Measurements from ENCODE around the gene MATR3.

DNA sequence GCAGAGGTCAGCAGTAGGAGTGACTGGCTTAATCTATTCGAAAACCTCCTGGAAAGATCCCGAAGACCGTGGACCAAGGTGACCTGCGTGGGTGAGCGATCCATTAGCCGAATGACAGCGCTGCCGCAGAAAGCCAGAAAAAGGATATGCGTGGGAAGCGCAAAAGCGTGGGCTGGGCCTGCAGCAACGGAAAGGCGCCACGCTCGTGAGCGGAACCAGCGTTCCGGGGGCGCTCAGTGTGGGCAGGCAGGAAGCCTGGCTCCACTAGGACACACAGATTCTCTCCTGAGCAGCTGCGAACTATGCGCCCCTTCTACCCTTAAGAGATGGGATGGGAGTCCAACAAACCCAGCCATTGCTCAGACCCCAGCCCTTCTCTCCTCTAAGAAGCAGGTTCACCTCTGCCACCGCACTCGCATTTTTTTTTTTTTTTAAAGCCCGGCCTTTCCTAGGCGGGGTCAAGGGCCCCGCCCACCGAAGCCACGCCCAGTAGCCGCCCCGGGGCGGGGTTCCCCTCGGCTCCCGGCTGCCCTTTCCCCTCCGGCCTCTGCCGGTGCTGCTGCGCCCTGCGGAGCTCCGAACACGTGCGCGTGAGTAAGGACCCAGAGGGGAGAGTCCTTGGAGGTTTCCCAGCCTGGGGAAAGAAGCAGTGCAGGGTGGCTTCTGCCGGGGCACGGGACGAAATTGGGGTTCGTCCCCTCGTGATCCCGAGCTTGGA is 19.8 kb upstream of the MATR3 start:
- TF ChIP-seq, protein P1, sequence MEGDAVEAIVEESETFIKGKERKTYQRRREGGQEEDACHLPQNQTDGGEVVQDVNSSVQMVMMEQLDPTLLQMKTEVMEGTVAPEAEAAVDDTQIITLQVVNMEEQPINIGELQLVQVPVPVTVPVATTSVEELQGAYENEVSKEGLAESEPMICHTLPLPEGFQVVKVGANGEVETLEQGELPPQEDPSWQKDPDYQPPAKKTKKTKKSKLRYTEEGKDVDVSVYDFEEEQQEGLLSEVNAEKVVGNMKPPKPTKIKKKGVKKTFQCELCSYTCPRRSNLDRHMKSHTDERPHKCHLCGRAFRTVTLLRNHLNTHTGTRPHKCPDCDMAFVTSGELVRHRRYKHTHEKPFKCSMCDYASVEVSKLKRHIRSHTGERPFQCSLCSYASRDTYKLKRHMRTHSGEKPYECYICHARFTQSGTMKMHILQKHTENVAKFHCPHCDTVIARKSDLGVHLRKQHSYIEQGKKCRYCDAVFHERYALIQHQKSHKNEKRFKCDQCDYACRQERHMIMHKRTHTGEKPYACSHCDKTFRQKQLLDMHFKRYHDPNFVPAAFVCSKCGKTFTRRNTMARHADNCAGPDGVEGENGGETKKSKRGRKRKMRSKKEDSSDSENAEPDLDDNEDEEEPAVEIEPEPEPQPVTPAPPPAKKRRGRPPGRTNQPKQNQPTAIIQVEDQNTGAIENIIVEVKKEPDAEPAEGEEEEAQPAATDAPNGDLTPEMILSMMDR (IDR thresholded peaks at IDR 0.05; ENCODE audit: poor library complexity, severe bottlenecking): no peak
- TF ChIP-seq TAF1 (IDR thresholded peaks at IDR 0.05; ENCODE audit: low read depth) (no peak), EZH2 (IDR thresholded peaks at IDR 0.05; ENCODE audit: borderline replicate concordance, insufficient read depth, low read length, poor library complexity, severe bottlenecking) (no peak), POLR2AphosphoS5 (IDR thresholded peaks at IDR 0.05) (no peak), MXI1 (conservative IDR thresholded peaks at IDR 0.05; ENCODE audit: poor library complexity, severe bottlenecking) (no peak)
- TF ChIP-seq, protein P2, sequence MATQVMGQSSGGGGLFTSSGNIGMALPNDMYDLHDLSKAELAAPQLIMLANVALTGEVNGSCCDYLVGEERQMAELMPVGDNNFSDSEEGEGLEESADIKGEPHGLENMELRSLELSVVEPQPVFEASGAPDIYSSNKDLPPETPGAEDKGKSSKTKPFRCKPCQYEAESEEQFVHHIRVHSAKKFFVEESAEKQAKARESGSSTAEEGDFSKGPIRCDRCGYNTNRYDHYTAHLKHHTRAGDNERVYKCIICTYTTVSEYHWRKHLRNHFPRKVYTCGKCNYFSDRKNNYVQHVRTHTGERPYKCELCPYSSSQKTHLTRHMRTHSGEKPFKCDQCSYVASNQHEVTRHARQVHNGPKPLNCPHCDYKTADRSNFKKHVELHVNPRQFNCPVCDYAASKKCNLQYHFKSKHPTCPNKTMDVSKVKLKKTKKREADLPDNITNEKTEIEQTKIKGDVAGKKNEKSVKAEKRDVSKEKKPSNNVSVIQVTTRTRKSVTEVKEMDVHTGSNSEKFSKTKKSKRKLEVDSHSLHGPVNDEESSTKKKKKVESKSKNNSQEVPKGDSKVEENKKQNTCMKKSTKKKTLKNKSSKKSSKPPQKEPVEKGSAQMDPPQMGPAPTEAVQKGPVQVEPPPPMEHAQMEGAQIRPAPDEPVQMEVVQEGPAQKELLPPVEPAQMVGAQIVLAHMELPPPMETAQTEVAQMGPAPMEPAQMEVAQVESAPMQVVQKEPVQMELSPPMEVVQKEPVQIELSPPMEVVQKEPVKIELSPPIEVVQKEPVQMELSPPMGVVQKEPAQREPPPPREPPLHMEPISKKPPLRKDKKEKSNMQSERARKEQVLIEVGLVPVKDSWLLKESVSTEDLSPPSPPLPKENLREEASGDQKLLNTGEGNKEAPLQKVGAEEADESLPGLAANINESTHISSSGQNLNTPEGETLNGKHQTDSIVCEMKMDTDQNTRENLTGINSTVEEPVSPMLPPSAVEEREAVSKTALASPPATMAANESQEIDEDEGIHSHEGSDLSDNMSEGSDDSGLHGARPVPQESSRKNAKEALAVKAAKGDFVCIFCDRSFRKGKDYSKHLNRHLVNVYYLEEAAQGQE (IDR thresholded peaks at IDR 0.05; ENCODE audit: borderline replicate concordance): no peak
